T-cell (primary cell): ENCODE data around the gene SIKE1. TPM values are rescaled to one million over a fixed set of nuclear protein-coding genes. Genes with fewer than 3 reads are reported as not detected.

Experiments used
- ATAC-seq, 4 experiments: fragments of 200-7000 bp in 3 of 4; fragments of 150-1000 bp in 1 of 4; cut with Tn5 transposase; replicated peaks in 1 of 4; 1 replicate in 3 of 4; 2 replicates in 1 of 4; pipeline ENCODE4 v1.10.0; 2021; ENCODE audit warnings: moderate library complexity in 3 of 4, mild to moderate bottlenecking in 2 of 4, moderate number of reproducible peaks in 1 of 4
- CTCF ChIA-PET, 2 donors: fragments of 300-600 bp; sonication (Branson Sonifier 250); formaldehyde crosslinking; loops; one replicate each; lab custom pipeline; 2022; ENCODE audit warnings: antibody characterized with exemption in 2 of 2; lab: Charles Lee
- POLR2A ChIA-PET, 2 donors: fragments of 300-600 bp; sonication (Branson Sonifier 250); formaldehyde crosslinking; loops; one replicate each; lab custom pipeline; 2022; ENCODE audit warnings: antibody characterized with exemption in 2 of 2; lab: Charles Lee
- DNase-seq, 35 experiments: peaks; one replicate each; pipeline versions ENCODE4 v3.0.0 to v3.0.0-alpha.2; 2013 to 2023
- H3K27ac ChIP-seq: one replicate; pipeline ENCODE4 v1.5.1; 2013; ENCODE audit warnings: low read length
- H3K27me3 ChIP-seq, 2 experiments: replicated peaks in 1 of 2; 1 replicate in 1 of 2; 2 replicates in 1 of 2; pipeline versions ENCODE4 v1.6.1 to v1.7.0; 2013; ENCODE audit warnings: low read length in 1 of 2, mixed read lengths in 1 of 2; ENCODE audit not compliant: control insufficient read depth in 2 of 2, insufficient read depth in 2 of 2; ENCODE audit errors: extremely low read depth in 1 of 2
- H3K36me3 ChIP-seq, 2 donors: 1 replicate in 1 of 2; 2 replicates in 1 of 2; pipeline versions ENCODE4 v1.6.1 to v1.7.0; 2013; ENCODE audit warnings: low read length in 1 of 2; ENCODE audit not compliant: control insufficient read depth in 2 of 2, insufficient read depth in 1 of 2; ENCODE audit errors: extremely low read depth in 1 of 2
- H3K4me1 ChIP-seq, 2 experiments: 1 replicate in 1 of 2; 2 replicates in 1 of 2; pipeline versions ENCODE4 v1.6.1 to v1.7.0; 2013; ENCODE audit warnings: low read length in 2 of 2, mixed read lengths in 1 of 2; ENCODE audit not compliant: insufficient read depth in 2 of 2, control insufficient read depth in 1 of 2; ENCODE audit errors: extremely low read depth in 1 of 2
- H3K4me3 ChIP-seq, 2 donors: 1 replicate in 1 of 2; 2 replicates in 1 of 2; pipeline versions ENCODE4 v1.5.1 to v1.7.0; 2013; ENCODE audit warnings: mild to moderate bottlenecking in 2 of 2, low read length in 1 of 2, moderate library complexity in 1 of 2; ENCODE audit not compliant: control insufficient read depth in 1 of 2; ENCODE audit errors: extremely low read depth in 1 of 2
- H3K9me3 ChIP-seq: 2 replicates; pipeline ENCODE4 v1.7.0; 2013
- H3K27ac Mint-ChIP-seq, 2 donors: one replicate each; pipeline ENCODE4 v1.8.0; 2020 to 2021; ENCODE audit warnings: mild to moderate bottlenecking in 2 of 2, mixed read lengths in 2 of 2
- H3K27me3 Mint-ChIP-seq, 2 donors: one replicate each; pipeline ENCODE4 v1.8.0; 2021 to 2022; ENCODE audit warnings: mixed read lengths in 2 of 2
- H3K36me3 Mint-ChIP-seq: one replicate; pipeline ENCODE4 v1.8.0; 2021; ENCODE audit warnings: mixed read lengths
- H3K4me1 Mint-ChIP-seq, 3 donors: one replicate each; pipeline ENCODE4 v1.8.0; 2020 to 2022; ENCODE audit warnings: mixed read lengths in 3 of 3, mild to moderate bottlenecking in 1 of 3
- H3K4me3 Mint-ChIP-seq, 3 donors: one replicate each; pipeline ENCODE4 v1.8.0; 2020 to 2022; ENCODE audit warnings: mild to moderate bottlenecking in 3 of 3, mixed read lengths in 3 of 3, moderate library complexity in 3 of 3
- H3K9me3 Mint-ChIP-seq, 3 donors: one replicate each; pipeline ENCODE4 v1.8.0; 2020 to 2022; ENCODE audit warnings: mixed read lengths in 3 of 3
- WGBS: methylation state at CpG from one replicate; pipeline ENCODE4 v1.1.5; 2013; ENCODE audit warnings: missing lambda C conversion rate; ENCODE audit not compliant: insufficient coverage; 5-methylcytosine and 5-hydroxymethylcytosine counted together
- total RNA-seq, 35 experiments: library from RNA in 6 of 35; stranded (reverse) in 6 of 35; fragments of 120-200 nt in 1 of 35; gene quantifications; one replicate each; pipeline versions ENCODE4 v1.2.1 to v1.2.4 and lab custom pipeline; 2013 to 2026

The SIKE1 gene
- total RNA-seq, 5 donors from 2014 or later (not counting 1 experiment from before 2014, with no cell fraction given), result 46.4 to 51.2 (median 49.0) TPM

DNA sequence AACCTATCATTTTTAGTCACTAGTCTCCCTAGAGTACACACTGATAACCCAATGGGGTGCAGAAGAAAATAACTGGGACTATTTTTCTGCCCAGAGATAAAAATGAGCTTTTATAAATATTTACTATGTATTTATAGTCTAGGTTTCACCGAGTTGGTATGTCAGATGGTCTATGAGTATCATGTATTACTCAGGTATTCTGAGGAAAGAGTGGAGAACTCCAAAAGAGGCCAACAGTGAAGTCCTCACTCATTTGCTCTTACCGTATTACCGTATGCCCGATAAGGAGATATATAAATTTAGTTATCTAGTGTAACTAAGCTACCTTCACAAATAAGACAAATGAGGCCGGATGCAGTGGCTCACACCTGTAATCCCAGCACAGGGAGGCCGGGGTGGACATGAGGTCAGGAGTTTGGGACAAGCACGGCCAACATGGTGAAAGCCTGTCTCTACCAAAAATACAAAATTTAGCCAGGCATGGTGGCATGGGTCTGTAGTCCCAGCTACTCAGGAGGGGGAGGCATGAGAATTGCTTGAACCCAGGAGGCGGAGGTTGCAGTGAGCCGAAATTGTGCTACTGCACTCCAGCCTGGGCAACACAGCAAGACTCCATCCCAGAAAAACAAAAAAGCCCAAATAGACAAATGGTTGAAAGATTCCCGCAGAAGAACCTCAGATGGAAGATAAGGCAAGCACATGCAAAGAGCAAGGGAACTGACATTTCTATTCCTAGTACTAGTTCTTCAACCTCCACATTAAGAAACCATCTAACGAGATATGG is 38.3 kb downstream of the SIKE1 start:
- H3K27ac Mint-ChIP-seq, result peak overlapping the region in 1 of 2 donors; percentile 48

DNA sequence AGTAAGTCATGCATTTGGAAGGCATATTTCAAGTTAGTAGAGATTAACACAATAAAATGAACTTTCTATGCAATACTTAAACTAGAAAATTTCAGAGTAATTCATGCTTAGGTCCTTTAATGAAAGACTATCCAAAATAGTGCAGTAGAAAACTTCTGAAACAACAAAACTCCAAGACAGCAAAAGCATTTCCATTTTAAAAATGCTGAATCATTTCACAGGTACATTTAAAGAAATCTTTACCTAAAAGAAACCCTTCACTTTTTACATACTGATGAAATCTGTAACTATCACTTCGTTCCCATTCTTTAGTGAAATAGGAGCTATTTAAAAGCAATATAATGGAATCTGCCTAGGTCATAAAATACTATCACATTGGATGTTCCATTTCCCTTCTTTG is 40.2 kb downstream of the SIKE1 start:
- no peak overlapping the region for H3K4me3 ChIP-seq
- ATAC-seq (no peak), DNase-seq (no peak)
- peaks cover 56% of the 10 kb centered on the region for H3K36me3 Mint-ChIP-seq
- no CpG with 5 or more reads among the region's 1 CpG for WGBS
- no peak overlapping the region for H3K27ac ChIP-seq
- H3K27me3 Mint-ChIP-seq, result no peaks in the 10 kb centered on the region
- H3K4me1 ChIP-seq, result peaks cover 0 to 14% of the 10 kb centered on the region in 2 experiments
- H3K9me3 ChIP-seq, result no peaks in the 10 kb centered on the region
- peaks cover 6 to 61% of the 10 kb centered on the region in 2 donors for H3K36me3 ChIP-seq
- H3K27ac Mint-ChIP-seq, result no peak overlapping the region
- no peak overlapping the region for H3K4me3 Mint-ChIP-seq
- H3K27me3 ChIP-seq, result no peaks in the 10 kb centered on the region
- CTCF ChIA-PET, result no interaction called here
- peaks cover 48 to 66% (median 55%) of the 10 kb centered on the region in 3 donors for H3K4me1 Mint-ChIP-seq
- H3K9me3 Mint-ChIP-seq, result no peaks in the 10 kb centered on the region
- POLR2A ChIA-PET, result interaction anchor here in 1 of 2 donors (0.7 kb wide), 1 partner anchor 15 kb away, joined by 3 read pairs; no protein-coding TSS in a partner anchor

More for the DNA sequence above, 38.3 kb downstream of the SIKE1 start:
- Mint-ChIP-seq H3K9me3 (no peaks in the 10 kb centered on the region), H3K27me3 (no peaks in the 10 kb centered on the region), H3K4me3 (no peak overlapping the region), H3K4me1 (peaks cover 62 to 79% (median 66%) of the 10 kb centered on the region in 3 donors), H3K36me3 (peaks cover 49% of the 10 kb centered on the region)
- no peak overlapping the region for H3K4me3 ChIP-seq
- no peaks in the 10 kb centered on the region for H3K27me3 ChIP-seq
- POLR2A ChIA-PET, result interaction anchor here in 1 of 2 donors (0.6 to 1.0 kb wide), 4 partner anchors 22 to 1646 kb away, joined by 3 read pairs; no protein-coding TSS in a partner anchor
- WGBS, result 100% methylated on average over 3 of the region's 11 CpGs
- DNase-seq (no peak), ATAC-seq (no peak)
- no peaks in the 10 kb centered on the region for H3K9me3 ChIP-seq
- H3K27ac ChIP-seq, result no peak overlapping the region
- CTCF ChIA-PET, result no interaction called here
- peaks cover 3 to 57% of the 10 kb centered on the region in 2 donors for H3K36me3 ChIP-seq
- peaks cover 5 to 14% of the 10 kb centered on the region in 2 experiments for H3K4me1 ChIP-seq

DNA sequence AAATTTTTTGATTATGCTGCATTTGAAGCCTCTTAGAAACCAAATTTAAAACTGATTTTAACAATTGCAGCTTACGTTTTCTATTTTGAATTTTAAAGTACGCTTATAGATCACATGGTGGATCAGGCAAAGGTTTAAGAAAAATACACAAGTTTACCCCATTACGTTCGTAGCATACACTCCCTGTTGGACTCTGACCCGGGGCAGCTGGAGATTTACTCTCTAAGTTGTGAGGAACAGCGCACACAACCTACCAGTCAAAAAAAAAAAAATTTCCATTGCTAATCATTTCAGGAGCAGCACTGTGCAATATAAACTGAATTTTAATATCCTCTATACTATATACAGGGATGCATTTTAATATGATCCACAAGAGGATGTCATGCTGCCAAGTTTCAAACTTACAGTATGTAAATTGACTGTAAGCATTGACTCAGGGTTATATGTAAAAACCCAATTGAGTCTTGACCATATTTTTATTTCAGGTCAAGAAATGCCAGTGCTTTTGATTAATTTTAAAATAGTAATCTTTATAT is 43.1 kb downstream of the SIKE1 start:
- peaks cover 60% of the 10 kb centered on the region for H3K36me3 Mint-ChIP-seq

DNA sequence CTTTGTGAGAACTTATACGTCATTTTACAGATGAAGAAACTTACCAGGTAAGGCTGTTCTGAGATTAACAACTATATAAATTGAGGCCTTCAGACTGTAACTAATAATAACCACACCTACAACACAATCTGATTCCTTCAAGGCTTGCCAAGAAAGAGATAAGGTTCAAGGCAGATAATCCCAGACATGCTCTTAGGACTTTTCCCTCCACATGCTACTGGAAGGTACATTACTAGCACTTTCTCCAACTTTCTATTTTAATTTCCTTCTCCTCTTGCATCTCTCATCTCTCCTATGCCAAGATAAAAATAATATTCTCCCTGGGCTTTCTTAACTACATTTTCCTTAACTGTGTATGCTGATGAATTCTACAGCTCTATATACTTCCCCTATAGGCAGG is 45.0 kb downstream of the SIKE1 start:
- WGBS, result no CpG with 5 or more reads among the region's 1 CpG
- Histone ChIP-seq H3K27ac (no peak overlapping the region), H3K4me3 (no peak overlapping the region), H3K36me3 (peaks cover 3 to 84% of the 10 kb centered on the region in 2 donors), H3K27me3 (no peaks in the 10 kb centered on the region), H3K9me3 (no peaks in the 10 kb centered on the region), H3K4me1 (no peaks in the 10 kb centered on the region)
- ChIA-PET POLR2A (interaction anchor here in 1 of 2 donors (1.5 kb wide), 1 partner anchor 15 kb away, joined by 4 read pairs; no protein-coding TSS in a partner anchor), CTCF (no interaction called here)
- ATAC-seq (no peak), DNase-seq (no peak)
- H3K4me1 Mint-ChIP-seq, result peaks cover 8 to 29% (median 12%) of the 10 kb centered on the region in 3 donors
- peaks cover 65% of the 10 kb centered on the region for H3K36me3 Mint-ChIP-seq
- H3K4me3 Mint-ChIP-seq, result no peak overlapping the region
- H3K27ac Mint-ChIP-seq, result peak overlapping the region in 1 of 2 donors; percentile 9
- H3K27me3 Mint-ChIP-seq, result no peaks in the 10 kb centered on the region
- no peaks in the 10 kb centered on the region for H3K9me3 Mint-ChIP-seq

More for the DNA sequence above, 43.1 kb downstream of the SIKE1 start:
- no peaks in the 10 kb centered on the region for H3K9me3 ChIP-seq
- Mint-ChIP-seq H3K27me3 (no peaks in the 10 kb centered on the region), H3K4me3 (no peak overlapping the region), H3K4me1 (peaks cover 24 to 39% (median 28%) of the 10 kb centered on the region in 3 donors), H3K9me3 (no peaks in the 10 kb centered on the region), H3K27ac (no peak overlapping the region)
- peaks cover 0 to 4% of the 10 kb centered on the region in 2 experiments for H3K4me1 ChIP-seq
- no peak overlapping the region for H3K4me3 ChIP-seq
- WGBS, result 100% methylated on average over 5 of the region's 6 CpGs
- ATAC-seq (no peak), DNase-seq (no peak)
- H3K27me3 ChIP-seq, result no peaks in the 10 kb centered on the region
- ChIA-PET POLR2A (interaction anchor here (0.5 to 1.6 kb wide), 4 partner anchors 9 to 18 kb away, joined by 3 to 6 read pairs (median 3); no protein-coding TSS in a partner anchor), CTCF (interaction anchor here in 1 of 2 donors (0.6 kb wide), 1 partner anchor 156 kb away, joined by 3 read pairs; the partner anchor contains the start of gene BCAS2)
- no peak overlapping the region for H3K27ac ChIP-seq
- peaks cover 3 to 78% of the 10 kb centered on the region in 2 donors for H3K36me3 ChIP-seq

DNA sequence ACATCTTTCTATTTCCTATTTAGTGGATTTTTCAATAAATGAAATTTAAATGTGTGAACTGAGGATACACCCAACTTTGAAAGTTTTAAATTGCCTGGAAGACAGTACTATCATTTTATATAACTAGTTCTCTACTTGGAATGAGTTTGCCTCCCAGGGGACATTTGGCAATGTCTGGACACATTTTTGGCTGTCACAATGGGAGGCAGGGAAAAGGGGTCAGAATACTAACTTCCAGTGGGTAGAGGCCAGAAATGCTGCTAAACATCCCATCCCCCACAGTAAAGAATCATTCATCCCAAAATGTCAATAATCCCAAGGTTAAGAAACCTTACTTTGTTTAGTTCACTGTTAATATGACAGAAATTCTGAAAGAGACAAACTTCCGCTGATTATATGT is 50.7 kb downstream of the SIKE1 start:
- H3K9me3 Mint-ChIP-seq, result no peaks in the 10 kb centered on the region
- H3K36me3 Mint-ChIP-seq, result peaks cover 69% of the 10 kb centered on the region
- H3K4me3 ChIP-seq, result no peak overlapping the region
- ATAC-seq (no peak), DNase-seq (no peak)
- H3K9me3 ChIP-seq, result no peaks in the 10 kb centered on the region
- no peaks in the 10 kb centered on the region for H3K4me1 ChIP-seq
- ChIA-PET POLR2A (no interaction called here), CTCF (no interaction called here)
- no peak overlapping the region for H3K27ac Mint-ChIP-seq
- no peak overlapping the region for H3K27ac ChIP-seq
- no peak overlapping the region for H3K4me3 Mint-ChIP-seq
- no peaks in the 10 kb centered on the region for H3K27me3 Mint-ChIP-seq
- H3K4me1 Mint-ChIP-seq, result peaks cover 0 to 11% (median 6%) of the 10 kb centered on the region in 3 donors
- no peaks in the 10 kb centered on the region for H3K27me3 ChIP-seq
- no CpG with 5 or more reads among the region's 1 CpG for WGBS
- peaks cover 8 to 93% of the 10 kb centered on the region in 2 donors for H3K36me3 ChIP-seq

DNA sequence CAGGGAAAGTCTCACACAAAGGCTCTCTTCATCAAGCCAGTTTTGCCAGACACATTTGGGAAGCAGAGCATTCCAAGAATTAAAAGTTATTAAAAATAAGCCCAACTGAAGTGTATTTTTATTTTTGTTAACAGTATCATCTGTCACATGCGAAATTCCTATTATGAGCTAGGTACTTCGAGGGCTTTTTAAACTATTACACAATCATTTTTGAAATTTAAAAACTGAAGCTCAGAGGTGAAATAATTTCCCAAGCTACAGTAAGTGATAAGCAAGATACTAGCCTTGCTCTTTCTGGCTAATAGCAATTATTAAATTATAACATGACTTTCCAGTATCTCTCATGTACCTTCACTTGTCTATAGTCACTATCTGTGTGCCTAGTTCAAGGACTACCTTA is 51.9 kb downstream of the SIKE1 start:
- DNase-seq (no peak), ATAC-seq (no peak)
- Histone ChIP-seq H3K4me1 (no peaks in the 10 kb centered on the region), H3K27ac (no peak overlapping the region), H3K36me3 (peaks cover 12 to 95% of the 10 kb centered on the region in 2 donors), H3K4me3 (no peak overlapping the region), H3K27me3 (no peaks in the 10 kb centered on the region), H3K9me3 (no peaks in the 10 kb centered on the region)
- ChIA-PET POLR2A (interaction anchor here (0.6 to 1.4 kb wide), 7 partner anchors 8 to 148 kb away, joined by 3 to 14 read pairs (median 4); no protein-coding TSS in a partner anchor), CTCF (no interaction called here)
- Mint-ChIP-seq H3K36me3 (peaks cover 71% of the 10 kb centered on the region), H3K27me3 (no peaks in the 10 kb centered on the region), H3K4me1 (peaks cover 0 to 11% (median 10%) of the 10 kb centered on the region in 3 donors), H3K27ac (no peak overlapping the region), H3K9me3 (no peaks in the 10 kb centered on the region), H3K4me3 (no peak overlapping the region)
- WGBS, result no CpG with 5 or more reads among the region's 2 CpGs
